Naive thymus-derived CD4-positive, alpha-beta T cell (primary cell): ENCODE data around the gene BMAL1. TPM values are rescaled to one million over a fixed set of nuclear protein-coding genes. Genes with fewer than 3 reads are reported as not detected.
A peak's percentile ranks its signal among the peaks of the same experiment; 100 is the strongest.

Experiments used
- ATAC-seq: fragments of 150-1000 bp; cut with Tn5 transposase; 2 replicates; pipeline ENCODE4 v1.10.0; 2021; ENCODE audit warnings: mild to moderate bottlenecking, moderate library complexity
- CTCF ChIA-PET: fragments of 350-600 bp; sonication (Branson Sonifier 250); formaldehyde crosslinking; loops from one replicate; lab custom pipeline; 2021; ENCODE audit warnings: antibody characterized with exemption; lab: Charles Lee
- POLR2A ChIA-PET: fragments of 350-600 bp; sonication (Branson Sonifier 250); formaldehyde crosslinking; loops from one replicate; lab custom pipeline; 2021; ENCODE audit warnings: antibody characterized with exemption, inconsistent platforms; lab: Charles Lee
- DNase-seq, 9 donors: peaks; one replicate each; pipeline versions ENCODE4 v3.0.0 to v3.0.0-alpha.2; 2020 to 2022; ENCODE audit warnings: mixed read lengths in 1 of 9
- H3K27ac ChIP-seq: one replicate; pipeline ENCODE4 v1.7.0; 2013; ENCODE audit warnings: mild to moderate bottlenecking, low read depth, low read length, moderate library complexity
- H3K27me3 ChIP-seq, 2 donors: one replicate each; pipeline ENCODE4 v1.7.0; 2013; ENCODE audit warnings: low read length in 2 of 2, mild to moderate bottlenecking in 2 of 2, moderate library complexity in 2 of 2; ENCODE audit not compliant: control insufficient read depth in 2 of 2, insufficient read depth in 2 of 2
- H3K36me3 ChIP-seq, 3 experiments: 1 replicate in 2 of 3; 2 replicates in 1 of 3; pipeline ENCODE4 v1.7.0; 2013; ENCODE audit warnings: low read length in 3 of 3, mild to moderate bottlenecking in 3 of 3, moderate library complexity in 1 of 3; ENCODE audit not compliant: insufficient read depth in 3 of 3, control insufficient read depth in 2 of 3
- H3K4me1 ChIP-seq, 2 donors: one replicate each; pipeline ENCODE4 v1.7.0; 2013; ENCODE audit warnings: low read length in 2 of 2, mild to moderate bottlenecking in 2 of 2, moderate library complexity in 1 of 2; ENCODE audit not compliant: control insufficient read depth in 2 of 2, insufficient read depth in 2 of 2
- H3K4me3 ChIP-seq: 2 replicates; pipeline ENCODE4 v1.7.0; 2013; ENCODE audit warnings: mild to moderate bottlenecking, low read length
- H3K9me3 ChIP-seq, 3 experiments: 1 replicate in 2 of 3; 2 replicates in 1 of 3; pipeline ENCODE4 v1.7.0; 2013; ENCODE audit warnings: low read length in 3 of 3; ENCODE audit not compliant: control insufficient read depth in 2 of 3
- H3K27ac Mint-ChIP-seq, 9 donors: one replicate each; pipeline ENCODE4 v1.8.0; 2020 to 2022; ENCODE audit warnings: mixed read lengths in 9 of 9, mild to moderate bottlenecking in 8 of 9, moderate library complexity in 5 of 9, inconsistent platforms in 2 of 9
- H3K27me3 Mint-ChIP-seq, 5 donors: one replicate each; pipeline ENCODE4 v1.8.0; 2021 to 2022; ENCODE audit warnings: mixed read lengths in 5 of 5, mild to moderate bottlenecking in 1 of 5
- H3K36me3 Mint-ChIP-seq, 5 donors: one replicate each; pipeline ENCODE4 v1.8.0; 2020 to 2022; ENCODE audit warnings: mixed read lengths in 5 of 5, mild to moderate bottlenecking in 3 of 5, inconsistent platforms in 1 of 5
- H3K4me1 Mint-ChIP-seq, 7 donors: one replicate each; pipeline ENCODE4 v1.8.0; 2020 to 2022; ENCODE audit warnings: mixed read lengths in 7 of 7, mild to moderate bottlenecking in 3 of 7, inconsistent platforms in 1 of 7
- H3K4me3 Mint-ChIP-seq, 10 donors: one replicate each; pipeline ENCODE4 v1.8.0; 2020 to 2022; ENCODE audit warnings: mild to moderate bottlenecking in 10 of 10, mixed read lengths in 10 of 10, moderate library complexity in 6 of 10, inconsistent platforms in 2 of 10
- H3K9me3 Mint-ChIP-seq, 11 donors: one replicate each; pipeline ENCODE4 v1.8.0; 2020 to 2022; ENCODE audit warnings: mixed read lengths in 11 of 11, mild to moderate bottlenecking in 4 of 11, inconsistent platforms in 1 of 11, moderate library complexity in 1 of 11
- intact Hi-C, 2 donors: fragments of 100-400 bp; cut with micrococcal nuclease; formaldehyde crosslinking; loops; one replicate each; pipeline ENCODE4 v1.15.1; 2023
- polyA plus RNA-seq, 2 donors: library from polyadenylated mRNA; unstranded; fragments of 300-500 nt; fragmentation: Illumina TruSeq; gene quantifications; one replicate each; pipeline ENCODE4 v1.2.3, GENCODE V29; 2021
- total RNA-seq, 6 experiments: library from RNA in 5 of 6; stranded (reverse) in 5 of 6; gene quantifications; 1 replicate in 5 of 6; 2 replicates in 1 of 6; pipeline ENCODE4 v1.2.3 and lab custom pipeline; 2021 to 2026

Gene BMAL1
- total and polyA plus RNA-seq, 7 experiments from 2014 or later, result 12.8 to 88.3 (median 47.9) TPM

DNA sequence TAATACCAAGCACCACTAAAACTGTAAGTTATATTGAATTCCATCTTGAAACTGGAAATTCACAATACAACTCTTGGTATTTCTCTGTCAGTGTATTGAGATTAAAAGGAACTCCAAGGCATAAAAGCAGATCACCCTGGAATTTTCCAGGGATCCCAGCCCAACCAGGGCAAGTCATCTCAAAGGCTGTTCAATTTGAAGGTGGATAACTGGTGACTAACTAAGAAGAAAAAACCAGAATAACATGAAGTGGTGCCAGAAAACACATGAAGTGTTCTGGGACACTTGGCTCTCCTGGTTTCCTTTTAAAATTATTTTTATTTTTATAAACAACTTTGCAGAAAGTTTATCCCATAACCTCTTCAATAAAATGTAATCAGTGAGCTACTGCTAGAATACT, 7.8 kb upstream of the BMAL1 start:
- ATAC-seq (no peak), DNase-seq (no peak)
- POLR2A ChIA-PET, result no interaction called here
- no peak overlapping the region for H3K27ac Mint-ChIP-seq
- H3K9me3 Mint-ChIP-seq, result no peaks in the 10 kb centered on the region
- no peak overlapping the region for H3K4me3 Mint-ChIP-seq
- Histone ChIP-seq H3K4me1 (no peaks in the 10 kb centered on the region), H3K9me3 (no peaks in the 10 kb centered on the region), H3K27ac (no peak overlapping the region), H3K4me3 (no peak overlapping the region), H3K36me3 (no peaks in the 10 kb centered on the region), H3K27me3 (no peaks in the 10 kb centered on the region)
- intact Hi-C loops, result no loop called here
- CTCF ChIA-PET, result interaction anchor here (0.6 kb wide), 1 partner anchor 17 kb away, joined by 3 read pairs; no protein-coding TSS in a partner anchor
- peaks cover 14 to 75% (median 21%) of the 10 kb centered on the region in 5 donors for H3K27me3 Mint-ChIP-seq
- H3K4me1 Mint-ChIP-seq, result peaks cover 0 to 7% (median 0%) of the 10 kb centered on the region in 7 donors
- H3K36me3 Mint-ChIP-seq, result no peaks in the 10 kb centered on the region

DNA sequence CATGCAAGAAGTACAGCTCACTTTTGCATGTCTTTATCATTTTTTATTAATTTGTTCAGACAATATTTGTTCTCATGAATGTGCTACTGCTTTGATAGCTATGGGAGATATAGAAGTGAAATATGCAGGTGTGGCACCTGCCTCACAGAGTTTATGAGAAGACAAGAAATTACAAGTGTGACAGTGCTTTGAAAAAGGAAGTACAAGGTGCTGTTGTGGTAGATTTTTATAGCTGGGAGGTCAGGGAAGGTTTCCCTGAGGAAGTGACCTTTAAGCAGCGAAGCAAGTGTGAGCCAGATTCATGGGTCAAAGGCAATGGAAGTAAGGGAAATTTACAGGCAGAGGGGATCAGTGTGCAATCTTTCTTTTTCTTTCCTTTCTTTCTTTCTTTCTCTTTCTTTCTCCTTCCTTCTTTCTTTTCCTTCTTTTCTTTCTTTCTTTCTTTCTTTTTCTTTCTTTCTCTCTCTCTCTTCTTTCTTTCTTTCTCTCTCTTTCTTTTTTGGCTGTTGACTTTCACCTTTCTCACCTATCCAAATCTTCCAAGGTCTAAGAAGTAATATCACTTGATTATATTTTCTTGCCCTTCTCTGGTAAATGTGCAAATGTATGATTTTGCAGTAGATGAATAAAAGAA, 6.4 kb upstream of the BMAL1 start:
- intact Hi-C loops, result no loop called here
- POLR2A ChIA-PET, result interaction anchor here (0.7 kb wide), 1 partner anchor 46 kb away, joined by 4 read pairs; no protein-coding TSS in a partner anchor
- Mint-ChIP-seq H3K4me1 (peaks cover 0 to 14% (median under 1%) of the 10 kb centered on the region in 7 donors), H3K27me3 (peaks cover 14 to 77% (median 15%) of the 10 kb centered on the region in 5 donors), H3K36me3 (no peaks in the 10 kb centered on the region), H3K27ac (no peak overlapping the region), H3K4me3 (no peak overlapping the region), H3K9me3 (no peaks in the 10 kb centered on the region)
- Histone ChIP-seq H3K36me3 (no peaks in the 10 kb centered on the region), H3K4me1 (no peaks in the 10 kb centered on the region), H3K27me3 (no peaks in the 10 kb centered on the region), H3K27ac (no peak overlapping the region), H3K4me3 (no peak overlapping the region), H3K9me3 (no peaks in the 10 kb centered on the region)
- CTCF ChIA-PET, result no interaction called here
- DNase-seq, result no peak
- no peak for ATAC-seq

DNA sequence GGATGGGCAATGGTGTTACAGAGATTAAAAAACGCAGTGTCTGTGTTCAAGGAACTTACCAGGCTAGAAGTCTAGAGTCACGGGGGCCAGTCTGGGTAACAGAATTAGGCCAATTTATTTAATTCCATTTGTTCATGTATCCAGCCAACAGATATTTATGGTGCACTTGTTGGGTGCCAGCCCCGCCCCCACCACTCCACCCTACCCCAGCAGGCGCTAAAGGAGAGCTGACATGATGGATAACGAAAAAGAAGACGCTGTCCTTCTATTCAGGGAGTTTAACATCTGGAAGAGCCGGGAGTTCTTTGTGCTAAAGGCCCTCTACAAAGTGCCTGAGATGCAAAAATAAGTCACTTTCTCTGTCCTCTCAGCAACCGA, 1.1 kb upstream of the BMAL1 start:
- POLR2A ChIA-PET, result interaction anchor here (0.6 to 1.4 kb wide), 4 partner anchors 39 to 896 kb away, joined by 3 to 4 read pairs (median 3); no protein-coding TSS in a partner anchor
- no peak for ATAC-seq
- H3K36me3 Mint-ChIP-seq, result peaks cover 0 to 8% (median 0%) of the 10 kb centered on the region in 5 donors
- Histone ChIP-seq H3K27me3 (no peaks in the 10 kb centered on the region), H3K27ac (peak overlapping the region; percentile 81), H3K4me3 (peak overlapping the region; percentile 80), H3K9me3 (no peaks in the 10 kb centered on the region), H3K4me1 (peaks cover 19 to 25% of the 10 kb centered on the region in 2 donors), H3K36me3 (peaks cover 0 to 4% (median 0%) of the 10 kb centered on the region in 3 experiments)
- CTCF ChIA-PET, result interaction anchor here (1.5 kb wide), 1 partner anchor 67 kb away, joined by 3 read pairs; no protein-coding TSS in a partner anchor
- H3K4me1 Mint-ChIP-seq, result peaks cover 26 to 40% (median 33%) of the 10 kb centered on the region in 7 donors
- peak overlapping the region; percentile 72 to 97 (median 91) for H3K27ac Mint-ChIP-seq
- intact Hi-C loops, result loop anchor here (2.0 to 5.0 kb wide), 7 partner anchors 41 to 1614 kb away; partner anchors contain the start of genes USP47 (in 2 of the 2), MICAL2 (in 1 of the 2) and RRAS2 (in 1 of the 2)
- no peaks in the 10 kb centered on the region for H3K9me3 Mint-ChIP-seq
- H3K27me3 Mint-ChIP-seq, result peaks cover 0 to 56% (median 3%) of the 10 kb centered on the region in 5 donors
- DNase-seq, result no peak
- peak overlapping the region; percentile 95 to 99 (median 97) for H3K4me3 Mint-ChIP-seq

DNA sequence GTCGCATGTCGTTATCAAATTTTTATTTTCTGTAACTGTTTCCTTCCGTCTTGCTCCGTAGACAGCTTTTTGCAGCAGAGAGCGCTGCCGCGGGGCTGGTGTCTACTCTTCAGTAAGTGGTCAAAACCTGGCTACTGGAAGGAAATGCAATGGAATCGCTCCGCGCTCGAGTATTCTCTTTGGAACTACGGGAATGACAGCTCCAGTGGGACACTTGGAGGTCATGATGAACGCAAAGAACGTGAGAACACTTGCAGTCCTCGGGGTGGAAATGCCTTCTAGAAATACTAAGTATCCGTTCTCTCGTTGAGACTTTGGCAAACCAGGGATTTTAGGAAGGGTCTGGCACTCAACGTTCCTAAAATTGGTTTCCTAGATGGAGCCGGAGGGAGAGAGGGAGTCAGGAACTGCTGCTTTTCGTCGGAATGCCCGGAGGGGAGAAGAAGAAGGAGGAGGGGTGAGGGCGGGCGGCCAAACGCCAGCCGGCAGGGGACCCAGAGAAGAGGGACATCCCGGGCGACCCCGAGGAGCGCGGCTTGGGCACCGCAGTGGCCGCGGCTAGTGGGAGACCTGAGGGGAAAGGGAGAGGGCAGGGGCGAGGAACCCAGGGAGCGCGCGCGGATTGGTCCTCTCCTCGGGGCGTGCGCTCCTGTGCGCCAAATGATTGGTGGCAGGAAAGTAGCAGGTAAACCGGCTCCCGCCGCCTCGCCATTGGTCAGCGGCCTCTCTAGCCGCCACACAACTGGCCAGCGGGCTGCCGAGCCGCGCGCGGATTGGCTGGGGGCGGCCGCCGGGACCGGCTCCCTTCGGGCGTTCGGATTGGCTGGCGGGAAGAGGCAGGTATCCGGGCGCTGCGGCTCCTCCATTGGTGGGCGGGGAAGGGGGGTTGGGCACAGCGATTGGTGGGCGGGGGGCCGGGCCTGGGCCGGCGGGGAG, 490 bp upstream of the BMAL1 start:
- ChIA-PET CTCF (interaction anchor here (1.5 kb wide), 1 partner anchor 68 kb away, joined by 3 read pairs; no protein-coding TSS in a partner anchor), POLR2A (interaction anchor here (0.7 to 1.4 kb wide), 3 partner anchors 108 to 897 kb away, joined by 3 to 4 read pairs (median 3); no protein-coding TSS in a partner anchor)
- peaks cover 0 to 51% (median 0%) of the 10 kb centered on the region in 5 donors for H3K27me3 Mint-ChIP-seq
- ATAC-seq (peak; percentile 91), DNase-seq (peak; percentile 93 to 97 (median 96))
- no peaks in the 10 kb centered on the region for H3K9me3 Mint-ChIP-seq
- Histone ChIP-seq H3K36me3 (peaks cover 0 to 4% (median 0%) of the 10 kb centered on the region in 3 experiments), H3K9me3 (no peaks in the 10 kb centered on the region), H3K27me3 (no peaks in the 10 kb centered on the region), H3K4me3 (peak overlapping the region; percentile 80), H3K27ac (peak overlapping the region; percentile 81), H3K4me1 (peaks cover 19 to 29% of the 10 kb centered on the region in 2 donors)
- intact Hi-C loops, result loop anchor here (1.0 to 5.0 kb wide), 15 partner anchors 10 to 1614 kb away; partner anchors contain the start of genes BTBD10 (in 2 of the 2), FAR1 (in 2 of the 2), USP47 (in 2 of the 2) and MICAL2 (in 1 of the 2)
- peak overlapping the region; percentile 95 to 99 (median 97) for H3K4me3 Mint-ChIP-seq
- H3K4me1 Mint-ChIP-seq, result peaks cover 32 to 47% (median 40%) of the 10 kb centered on the region in 7 donors
- peaks cover 0 to 11% (median 0%) of the 10 kb centered on the region in 5 donors for H3K36me3 Mint-ChIP-seq
- H3K27ac Mint-ChIP-seq, result peak overlapping the region; percentile 72 to 97 (median 91)

- Mint-ChIP-seq H3K4me3 (peak overlapping the region; percentile 88 to 96 (median 92)), H3K4me1 (peaks cover 48 to 64% (median 56%) of the 10 kb centered on the region in 7 donors), H3K9me3 (no peaks in the 10 kb centered on the region), H3K27me3 (peaks cover 0 to 35% (median 0%) of the 10 kb centered on the region in 5 donors), H3K36me3 (peaks cover 0 to 11% (median 0%) of the 10 kb centered on the region in 5 donors), H3K27ac (peak overlapping the region; percentile 66 to 97 (median 89))
- DNase-seq (no peak), ATAC-seq (no peak)
- peaks cover 0 to 4% (median 0%) of the 10 kb centered on the region in 3 experiments for H3K36me3 ChIP-seq
- peak overlapping the region; percentile 83 for H3K4me3 ChIP-seq
- H3K27me3 ChIP-seq, result no peaks in the 10 kb centered on the region
- H3K27ac ChIP-seq, result peak overlapping the region; percentile 81
- no peaks in the 10 kb centered on the region for H3K9me3 ChIP-seq
- intact Hi-C loops, result loop anchor here (5.0 kb wide), 4 partner anchors 38 to 1437 kb away; partner anchors contain the start of genes USP47 (in 2 of the 2) and RRAS2 (in 1 of the 2)
- ChIA-PET CTCF (interaction anchor here (0.8 to 1.8 kb wide), 3 partner anchors 41 to 65 kb away, joined by 3 to 6 read pairs (median 4); no protein-coding TSS in a partner anchor), POLR2A (interaction anchor here (0.5 to 2.6 kb wide), 11 partner anchors 8 to 185 kb away, joined by 3 to 11 read pairs (median 5); no protein-coding TSS in a partner anchor)
- peaks cover 26 to 37% of the 10 kb centered on the region in 2 donors for H3K4me1 ChIP-seq
These were observed 1.3 kb downstream of the BMAL1 start for GRCh38 chr11:13278609-13279486.
